MM.1S (cell line): ENCODE results near the gene C3.

Experiments used
- DNase-seq: peaks from one replicate; pipeline ENCODE4 v3.0.0-alpha.2; 2015
- H2AFZ ChIP-seq: fragments of 300-600 bp; sonication (generic); 2 replicates; pipeline ENCODE4 v1.6.0; 2016; ENCODE audit warnings: antibody characterized with exemption, low read length
- H3F3A ChIP-seq: fragments of 300-600 bp; sonication (generic); 2 replicates; pipeline ENCODE4 v1.6.1; 2016; ENCODE audit warnings: mild to moderate bottlenecking, antibody characterized with exemption, low read length, moderate library complexity, mixed read lengths; ENCODE audit not compliant: insufficient read depth
- H3K27ac ChIP-seq: fragments of 300-600 bp; sonication (generic); 2 replicates; pipeline ENCODE4 v1.5.1; 2016; ENCODE audit warnings: mild to moderate bottlenecking, low read length
- H3K27me3 ChIP-seq: fragments of 300-600 bp; sonication (generic); replicated peaks from 2 replicates; pipeline ENCODE4 v1.6.0; 2016; ENCODE audit warnings: low read length; ENCODE audit not compliant: insufficient read depth
- H3K36me3 ChIP-seq: fragments of 300-600 bp; sonication (generic); replicated peaks from 2 replicates; pipeline ENCODE4 v1.6.1; 2016; ENCODE audit warnings: mild to moderate bottlenecking, low read length, mixed read lengths; ENCODE audit not compliant: insufficient read depth
- H3K4me1 ChIP-seq: fragments of 300-600 bp; sonication (generic); 2 replicates; pipeline ENCODE4 v1.6.1; 2016; ENCODE audit warnings: low read length, mixed read lengths
- H3K4me2 ChIP-seq: fragments of 300-600 bp; sonication (generic); 2 replicates; pipeline ENCODE4 v1.6.0; 2016; ENCODE audit warnings: low read depth, low read length
- H3K4me3 ChIP-seq: fragments of 300-600 bp; sonication (generic); 2 replicates; pipeline ENCODE4 v1.5.1; 2016; ENCODE audit warnings: low read length, mixed read lengths
- H3K79me2 ChIP-seq: fragments of 300-600 bp; sonication (generic); 2 replicates; pipeline ENCODE4 v1.6.1; 2016; ENCODE audit warnings: mixed run types, low read length, mixed read lengths
- H3K9ac ChIP-seq: fragments of 300-600 bp; sonication (generic); 2 replicates; pipeline ENCODE4 v1.6.1; 2016; ENCODE audit warnings: low read length, mixed read lengths
- H3K9me2 ChIP-seq: fragments of 300-600 bp; sonication (generic); replicated peaks from 2 replicates; pipeline ENCODE4 v1.6.1; 2016; ENCODE audit warnings: mild to moderate bottlenecking, low read length, mixed read lengths; ENCODE audit not compliant: insufficient read depth
- H3K9me3 ChIP-seq: fragments of 300-600 bp; sonication (generic); replicated peaks from 2 replicates; pipeline ENCODE4 v1.6.1; 2016; ENCODE audit warnings: mild to moderate bottlenecking, low read length, mixed read lengths; ENCODE audit not compliant: insufficient read depth
- H4K20me1 ChIP-seq: fragments of 300-600 bp; sonication (generic); 2 replicates; pipeline ENCODE4 v1.6.1; 2016; ENCODE audit warnings: mild to moderate bottlenecking, low read length, moderate library complexity, mixed read lengths; ENCODE audit not compliant: insufficient read depth
- CTCF ChIP-seq: fragments of 300-600 bp; sonication (generic); IDR thresholded peaks from 2 replicates; pipeline ENCODE4 v1.5.1; 2016; ENCODE audit warnings: antibody characterized with exemption, low read length, mixed read lengths
- EZH2 ChIP-seq: fragments of 300-600 bp; sonication (generic); optimal IDR thresholded peaks from 2 replicates; pipeline ENCODE3; 2017; ENCODE audit warnings: low read depth, mild to moderate bottlenecking, antibody characterized with exemption, low read length, mixed read lengths
- EZH2phosphoT487 ChIP-seq: fragments of 300-600 bp; sonication (generic); IDR thresholded peaks from 2 replicates; pipeline ENCODE4 v1.6.1; 2018; ENCODE audit warnings: antibody characterized with exemption, low read length

The C3 gene

GRCh38 chr19:6743066-6743465 is 22.6 kb upstream of the C3 start:
- Histone ChIP-seq H2AFZ (no peak overlapping the region), H3K36me3 (peaks cover 15% of the 10 kb centered on the region), H3K9me2 (no peaks in the 10 kb centered on the region), H3K9ac (no peak overlapping the region), H3K9me3 (no peaks in the 10 kb centered on the region), H3K4me2 (no peak overlapping the region), H3F3A (peaks cover 23% of the 10 kb centered on the region), H3K4me3 (no peak overlapping the region), H3K27me3 (no peaks in the 10 kb centered on the region), H4K20me1 (no peaks in the 10 kb centered on the region), H3K27ac (no peak overlapping the region), H3K4me1 (peaks cover 17% of the 10 kb centered on the region), H3K79me2 (peaks cover 33% of the 10 kb centered on the region)
- TF ChIP-seq EZH2 (no peak), EZH2phosphoT487 (no peak), CTCF (no peak)
- no peak for DNase-seq

GRCh38 chr19:6740589-6741343 is 20.3 kb upstream of the C3 start:
- H3K4me1 ChIP-seq = peaks cover 21% of the 10 kb centered on the region
- H3K9me3 ChIP-seq = no peaks in the 10 kb centered on the region
- peaks cover 38% of the 10 kb centered on the region for H3K79me2 ChIP-seq
- H3K9me2 ChIP-seq = no peaks in the 10 kb centered on the region
- TF ChIP-seq EZH2 (no peak), CTCF (no peak), EZH2phosphoT487 (no peak)
- peak overlapping the region; percentile 96 for H3K4me3 ChIP-seq
- H3F3A ChIP-seq = peaks cover 35% of the 10 kb centered on the region
- no peak overlapping the region; the same call in 1 of the 2 replicates for H3K27ac ChIP-seq
- peaks cover 6% of the 10 kb centered on the region; the same call in 1 of the 2 replicates for H3K36me3 ChIP-seq
- H2AFZ ChIP-seq = peak overlapping the region; percentile 79
- H4K20me1 ChIP-seq = no peaks in the 10 kb centered on the region
- no peak for DNase-seq
- no peaks in the 10 kb centered on the region for H3K27me3 ChIP-seq
- H3K9ac ChIP-seq = peak overlapping the region; percentile 77
- H3K4me2 ChIP-seq = peak overlapping the region; percentile 87

- peak; percentile 25 for DNase-seq
- Histone ChIP-seq H4K20me1 (no peaks in the 10 kb centered on the region), H3K4me3 (peak overlapping the region; percentile 96)
Measured at GRCh38 chr19:6739883-6740588, 19.6 kb upstream of the C3 start.

More at GRCh38 chr19:6739883-6740588, 19.6 kb upstream of the C3 start:
- no peaks in the 10 kb centered on the region for H3K27me3 ChIP-seq
- H3K27ac ChIP-seq = peak overlapping the region; percentile 16; the same call in 1 of the 2 replicates
- H3K9me2 ChIP-seq = no peaks in the 10 kb centered on the region
- peak overlapping the region; percentile 79 for H2AFZ ChIP-seq
- H3K79me2 ChIP-seq = peaks cover 44% of the 10 kb centered on the region
- H3K36me3 ChIP-seq = peaks cover under 1% of the 10 kb centered on the region; the same call in 1 of the 2 replicates
- peaks cover 23% of the 10 kb centered on the region for H3K4me1 ChIP-seq
- TF ChIP-seq EZH2phosphoT487 (no peak), CTCF (no peak), EZH2 (no peak)
- H3F3A ChIP-seq = peaks cover 36% of the 10 kb centered on the region
- peak overlapping the region; percentile 87 for H3K4me2 ChIP-seq
- H3K9me3 ChIP-seq = no peaks in the 10 kb centered on the region
- peak overlapping the region; percentile 77 for H3K9ac ChIP-seq
